H1 (cell line): ENCODE data around the gene WWP2.

Experiments used
- ATF3 ChIP-seq: IDR thresholded peaks from 2 replicates; pipeline ENCODE4 v1.6.1; 2011; ENCODE audit warnings: low read depth, mild to moderate bottlenecking, low read length; ENCODE audit not compliant: insufficient read depth
- CHD7 ChIP-seq: fragments of 300-600 bp; sonication (generic); IDR thresholded peaks from 2 replicates; pipeline ENCODE4 v1.7.1; 2012; ENCODE audit warnings: low read length, moderate library complexity, mild to moderate bottlenecking, inconsistent platforms; ENCODE audit not compliant: insufficient replicate concordance
- CTCF ChIP-seq, 3 experiments: IDR thresholded peaks; 1 replicate in 2 of 3; 2 replicates in 1 of 3; pipeline versions ENCODE4 v1.5.1 to v1.6.1; 2011; ENCODE audit warnings: low read length in 3 of 3, mild to moderate bottlenecking in 3 of 3, inconsistent platforms in 2 of 3, low read depth in 1 of 3, moderate library complexity in 1 of 3; ENCODE audit not compliant: insufficient read depth in 1 of 3; ENCODE audit errors: control extremely low read depth in 1 of 3
- EP300 ChIP-seq, 2 experiments: IDR thresholded peaks; 1 replicate in 1 of 2; 2 replicates in 1 of 2; pipeline ENCODE4 v1.6.1; 2011 to 2012; ENCODE audit warnings: low read depth in 2 of 2, low read length in 2 of 2, mild to moderate bottlenecking in 2 of 2, borderline replicate concordance in 1 of 2, inconsistent platforms in 1 of 2, moderate library complexity in 1 of 2
- JUND ChIP-seq: IDR thresholded peaks from 2 replicates; pipeline ENCODE4 v1.6.1; 2011; ENCODE audit warnings: mild to moderate bottlenecking, improper control_type of control experiment, low read length
- MAX ChIP-seq: IDR thresholded peaks from 2 replicates; pipeline ENCODE4 v1.6.1; 2012; ENCODE audit warnings: inconsistent platforms
- POLR2A ChIP-seq, 2 experiments: IDR thresholded peaks; 1 replicate in 1 of 2; 2 replicates in 1 of 2; pipeline ENCODE4 v1.6.1; 2011; ENCODE audit warnings: low read depth in 2 of 2, low read length in 2 of 2, mild to moderate bottlenecking in 2 of 2; ENCODE audit errors: control extremely low read depth in 1 of 2
- POLR2AphosphoS5 ChIP-seq: IDR thresholded peaks from 2 replicates; pipeline ENCODE4 v1.6.1; 2011; ENCODE audit warnings: low read depth, low read length
- RAD21 ChIP-seq, 2 experiments: IDR thresholded peaks in 1 of 2; conservative IDR thresholded peaks in 1 of 2; 2 replicates each; pipeline ENCODE4 v1.6.1; 2011; ENCODE audit warnings: low read depth in 2 of 2, low read length in 2 of 2, improper control_type of control experiment in 1 of 2, inconsistent platforms in 1 of 2, mild to moderate bottlenecking in 1 of 2, moderate library complexity in 1 of 2
- SUZ12 ChIP-seq: fragments of 200-600 bp; sonication (generic); IDR thresholded peaks from 2 replicates; pipeline ENCODE4 v1.6.1; 2012; ENCODE audit warnings: mild to moderate bottlenecking, inconsistent platforms, low read length, moderate library complexity, mixed read lengths

GRCh38 chr16:69840975-69841374, 78.8 kb downstream of the WWP2 start:
- TF ChIP-seq POLR2AphosphoS5: no peak
- no peak for TF ChIP-seq POLR2A (IDR thresholded peaks at IDR 0.05; ENCODE audit: control extremely low read depth in 1 of 2, low read depth in 2 of 2, low read length in 2 of 2)
- TF ChIP-seq EP300 (IDR thresholded peaks at IDR 0.05; ENCODE audit: borderline replicate concordance in 1 of 2, low read depth in 2 of 2, low read length in 2 of 2): no peak
- TF ChIP-seq CTCF (IDR thresholded peaks at IDR 0.05; ENCODE audit: control extremely low read depth in 1 of 3, insufficient read depth in 1 of 3, low read depth in 1 of 3, low read length in 3 of 3): no peak
- TF ChIP-seq ATF3: no peak
- TF ChIP-seq MAX: no peak
- no peak for TF ChIP-seq CHD7
- TF ChIP-seq RAD21 (IDR thresholded peaks at IDR 0.05 in 1 of 2, conservative IDR thresholded peaks at IDR 0.05 in 1 of 2; ENCODE audit: low read depth in 2 of 2, low read length in 2 of 2): no peak
- TF ChIP-seq JUND: no peak
- TF ChIP-seq SUZ12: no peak
